CD4-positive, alpha-beta memory T cell (primary cell): Measurements from ENCODE around the gene FGF23. TPM values are rescaled to one million over a fixed set of nuclear protein-coding genes. Genes with fewer than 3 reads are reported as not detected.

Experiments used
- CTCF ChIA-PET: fragments of 350-600 bp; sonication (Branson Sonifier 250); formaldehyde crosslinking; loops from one replicate; lab custom pipeline; 2021; ENCODE audit warnings: inconsistent platforms; ENCODE audit not compliant: partially characterized antibody; lab: Charles Lee
- POLR2A ChIA-PET: fragments of 350-600 bp; sonication (Branson Sonifier 250); formaldehyde crosslinking; loops from one replicate; lab custom pipeline; 2021; ENCODE audit not compliant: partially characterized antibody; lab: Charles Lee
- DNase-seq, 5 donors: peaks; one replicate each; pipeline versions ENCODE4 v3.0.0 to v3.0.0-alpha.2; 2020 to 2022; ENCODE audit warnings: mixed read lengths in 1 of 5
- H3K27ac ChIP-seq: one replicate; pipeline ENCODE4 v1.7.0; 2013; ENCODE audit warnings: low read depth, low read length
- H3K27me3 ChIP-seq: 2 replicates; pipeline ENCODE4 v1.7.0; 2013; ENCODE audit warnings: mild to moderate bottlenecking, low read length, moderate library complexity; ENCODE audit not compliant: insufficient read depth
- H3K36me3 ChIP-seq: 2 replicates; pipeline ENCODE4 v1.7.0; 2013; ENCODE audit warnings: mild to moderate bottlenecking, low read length, moderate library complexity; ENCODE audit not compliant: insufficient read depth
- H3K4me1 ChIP-seq: 2 replicates; pipeline ENCODE4 v1.7.0; 2013; ENCODE audit warnings: mild to moderate bottlenecking, low read length, moderate library complexity; ENCODE audit not compliant: insufficient read depth
- H3K4me3 ChIP-seq, 2 donors: one replicate each; pipeline ENCODE4 v1.7.0; 2013; ENCODE audit warnings: low read length in 2 of 2, mild to moderate bottlenecking in 1 of 2
- H3K9me3 ChIP-seq, 2 donors: one replicate each; pipeline ENCODE4 v1.7.0; 2013; ENCODE audit warnings: low read length in 2 of 2, control low read depth in 1 of 2; ENCODE audit not compliant: control insufficient read depth in 1 of 2
- H3K27ac Mint-ChIP-seq, 7 donors: one replicate each; pipeline ENCODE4 v1.8.0; 2020 to 2021; ENCODE audit warnings: mixed read lengths in 7 of 7, mild to moderate bottlenecking in 6 of 7, inconsistent platforms in 3 of 7, moderate library complexity in 3 of 7
- H3K27me3 Mint-ChIP-seq, 2 donors: one replicate each; pipeline ENCODE4 v1.8.0; 2020 to 2021; ENCODE audit warnings: mixed read lengths in 2 of 2
- H3K36me3 Mint-ChIP-seq, 2 donors: one replicate each; pipeline ENCODE4 v1.8.0; 2020 to 2021; ENCODE audit warnings: mixed read lengths in 2 of 2, inconsistent platforms in 1 of 2, mild to moderate bottlenecking in 1 of 2
- H3K4me1 Mint-ChIP-seq, 4 donors: one replicate each; pipeline ENCODE4 v1.8.0; 2020 to 2021; ENCODE audit warnings: mixed read lengths in 4 of 4, mild to moderate bottlenecking in 1 of 4
- H3K4me3 Mint-ChIP-seq, 8 donors: one replicate each; pipeline ENCODE4 v1.8.0; 2020 to 2021; ENCODE audit warnings: mixed read lengths in 8 of 8, mild to moderate bottlenecking in 7 of 8, moderate library complexity in 6 of 8, inconsistent platforms in 3 of 8
- H3K9me3 Mint-ChIP-seq, 8 donors: one replicate each; pipeline ENCODE4 v1.8.0; 2020 to 2021; ENCODE audit warnings: mixed read lengths in 8 of 8, mild to moderate bottlenecking in 5 of 8, inconsistent platforms in 3 of 8, moderate library complexity in 1 of 8
- intact Hi-C: fragments of 100-400 bp; cut with micrococcal nuclease; formaldehyde crosslinking; loops from one replicate; pipeline ENCODE4 v1.15.1; 2023
- polyA plus RNA-seq, 2 donors: library from polyadenylated mRNA; unstranded; fragments of 300-500 nt; fragmentation: Illumina TruSeq; gene quantifications; one replicate each; pipeline ENCODE4 v1.2.3, GENCODE V29; 2021
- total RNA-seq, 2 experiments: library from RNA; stranded (reverse); gene quantifications; one replicate each; pipeline ENCODE4 v1.2.3, GENCODE V29; 2021

The FGF23 gene
- total and polyA plus RNA-seq, 4 experiments from 2014 or later: not detected

- intact Hi-C loops: no loop called here
- CTCF ChIA-PET: interaction anchor here (1.2 to 2.1 kb wide), 5 partner anchors 23 to 437 kb away, joined by 3 to 7 read pairs (median 4); no protein-coding TSS in a partner anchor
- H3K4me3 ChIP-seq: no peak overlapping the region
- H3K4me1 ChIP-seq: peaks cover 30% of the 10 kb centered on the region
- Mint-ChIP-seq H3K27ac (peak overlapping the region in 5 of 7 donors; percentile 32 to 95 (median 70)), H3K9me3 (no peaks in the 10 kb centered on the region), H3K36me3 (peaks cover 4 to 21% of the 10 kb centered on the region in 2 donors), H3K27me3 (no peaks in the 10 kb centered on the region), H3K4me1 (peaks cover 24 to 68% (median 42%) of the 10 kb centered on the region in 4 donors), H3K4me3 (peak overlapping the region; percentile 12 to 85 (median 62))
- POLR2A ChIA-PET: interaction anchor here (0.8 to 3.1 kb wide), 5 partner anchors 10 to 208 kb away, joined by 3 to 11 read pairs (median 4); no protein-coding TSS in a partner anchor
- H3K9me3 ChIP-seq: no peaks in the 10 kb centered on the region
- no peaks in the 10 kb centered on the region for H3K27me3 ChIP-seq
- no peaks in the 10 kb centered on the region for H3K36me3 ChIP-seq
- no peak overlapping the region for H3K27ac ChIP-seq
- no peak for DNase-seq
Observed at GRCh38 chr12:4322726-4323125, 56.8 kb downstream of the FGF23 start.

GRCh38 chr12:4320853-4321701 lies 58.4 kb downstream of the FGF23 start, which contains the start of gene TIGAR:
Gene TIGAR, plus strand, starts transcription at chr12:4321213. Its CDS starts 59 bp downstream, at chr12:4321272.
- H3K36me3 Mint-ChIP-seq: peaks cover 4 to 20% of the 10 kb centered on the region in 2 donors
- peak within 1 kb of the TSS; percentile 97 for H3K4me3 ChIP-seq
- H3K27ac ChIP-seq: peak within 1 kb of the TSS; percentile 81
- H3K27me3 ChIP-seq: no peaks in the 10 kb centered on the region
- H3K27ac Mint-ChIP-seq: peak within 1 kb of the TSS; percentile 93 to 97 (median 96)
- peak; percentile 88 to 94 (median 92) for DNase-seq
- H3K4me3 Mint-ChIP-seq: peak within 1 kb of the TSS; percentile 83 to 95 (median 93)
- intact Hi-C loops: loop anchor here (1.0 to 2.0 kb wide), 5 partner anchors 28 to 448 kb away; partner anchors contain the start of genes PARP11 and RAD51AP1
- POLR2A ChIA-PET: interaction anchor here (0.9 to 3.1 kb wide), 15 partner anchors 9 to 452 kb away, joined by 3 to 11 read pairs (median 4); partner anchors contain the start of genes AKAP3, CCND2 and NDUFA9
- no peaks in the 10 kb centered on the region for H3K9me3 ChIP-seq
- no peaks in the 10 kb centered on the region for H3K36me3 ChIP-seq
- CTCF ChIA-PET: interaction anchor here (1.2 to 2.1 kb wide), 3 partner anchors 22 to 50 kb away, joined by 3 to 7 read pairs (median 5); no protein-coding TSS in a partner anchor
- H3K4me1 ChIP-seq: peaks cover 30% of the 10 kb centered on the region
- peaks cover 0 to under 1% (median 0%) of the 10 kb centered on the region in 8 donors for H3K9me3 Mint-ChIP-seq
- no peaks in the 10 kb centered on the region for H3K27me3 Mint-ChIP-seq
- H3K4me1 Mint-ChIP-seq: peaks cover 24 to 57% (median 37%) of the 10 kb centered on the region in 4 donors

GRCh38 chr12:4320497-4320852 lies 59.0 kb downstream of the FGF23 start:
- no peaks in the 10 kb centered on the region for H3K9me3 ChIP-seq
- Mint-ChIP-seq H3K27me3 (no peaks in the 10 kb centered on the region), H3K4me1 (peaks cover 22 to 52% (median 33%) of the 10 kb centered on the region in 4 donors), H3K27ac (peak overlapping the region; percentile 93 to 97 (median 95)), H3K9me3 (peaks cover 0 to 3% (median 0%) of the 10 kb centered on the region in 8 donors), H3K36me3 (peaks cover 4 to 17% of the 10 kb centered on the region in 2 donors), H3K4me3 (peak overlapping the region; percentile 83 to 95 (median 93))
- intact Hi-C loops: loop anchor here (2.0 kb wide), 1 partner anchor 448 kb away; the partner anchor contains the start of gene PARP11
- no peak for DNase-seq
- POLR2A ChIA-PET: interaction anchor here (0.6 to 3.1 kb wide), 10 partner anchors 11 to 451 kb away, joined by 3 to 11 read pairs (median 3); partner anchors contain the start of gene CCND2
- H3K36me3 ChIP-seq: no peaks in the 10 kb centered on the region
- no peaks in the 10 kb centered on the region for H3K27me3 ChIP-seq
- H3K4me1 ChIP-seq: peaks cover 30% of the 10 kb centered on the region
- peak overlapping the region; percentile 97 for H3K4me3 ChIP-seq
- peak overlapping the region; percentile 81 for H3K27ac ChIP-seq
- CTCF ChIA-PET: no interaction called here

Other genes starting within 250 kb of the FGF23 start
- 100 to 1,000 TPM; 150 to 151 TPM for gene CCND2, start 106.0 kb downstream of the FGF23 start, total RNA-seq
- gene CCND2, start 106.0 kb downstream of the FGF23 start, polyA plus RNA-seq: 100 to 1,000 TPM in 1 of 2 donors, 10 to 100 TPM in 1; 83.3 to 103 TPM
- 10 to 100 TPM; 15.2 to 17.3 TPM for gene TIGAR, start 58.5 kb downstream of the FGF23 start, total RNA-seq
- 1 to 10 TPM; 1.9 to 2.7 TPM for gene TIGAR, start 58.5 kb downstream of the FGF23 start, polyA plus RNA-seq
- gene FGF6, start 66.1 kb upstream of the FGF23 start, total RNA-seq: not detected
- not detected for gene FGF6, start 66.1 kb upstream of the FGF23 start, polyA plus RNA-seq
- 1 to 10 TPM in 1 of 2 experiments, under 1 TPM in 1; 0.58 to 1.5 TPM for gene RAD51AP1, start 159.2 kb upstream of the FGF23 start, total RNA-seq
- gene RAD51AP1, start 159.2 kb upstream of the FGF23 start, polyA plus RNA-seq: 1 to 10 TPM in 1 of 2 donors, under 1 TPM in 1; 0.62 to 2.9 TPM
- 10 to 100 TPM; 15.6 to 21.4 TPM for gene DYRK4, start 182.5 kb upstream of the FGF23 start, total RNA-seq
- gene DYRK4, start 182.5 kb upstream of the FGF23 start, polyA plus RNA-seq: 10 to 100 TPM; 26.3 to 34.7 TPM